ENCODE data around the gene ACIN1.

GRCh38 chr14:23051141-23052057, 43.5 kb downstream of the ACIN1 start:
- no peak for TF ChIP-seq CTCF (conservative IDR thresholded peaks at IDR 0.05 in 1 of 2, IDR thresholded peaks at IDR 0.05 in 1 of 2; ENCODE audit: low read depth in 1 of 2, low read length in 2 of 2)
- TF ChIP-seq EZH2 (IDR thresholded peaks at IDR 0.05; ENCODE audit: low read length, missing control alignments): no peak

Data from fibroblast of lung (primary cell).